Liver (tissue), 3 donors: ENCODE data around the gene SLC8A2.

Experiments
- RAD21 ChIP-seq, 2 donors: IDR thresholded peaks; 2 replicates each; pipeline ENCODE4 v1.6.1; 2016; ENCODE audit warnings: antibody characterized with exemption in 2 of 2, mild to moderate bottlenecking in 2 of 2
- SP1 ChIP-seq: IDR thresholded peaks from 2 replicates; pipeline ENCODE4 v1.6.1; 2018; ENCODE audit warnings: antibody characterized with exemption, mild to moderate bottlenecking
- TAF1 ChIP-seq: conservative IDR thresholded peaks from 2 replicates; pipeline ENCODE4 v1.6.1; 2016; ENCODE audit warnings: antibody characterized with exemption, mild to moderate bottlenecking
- YY1 ChIP-seq: IDR thresholded peaks from 2 replicates; pipeline ENCODE4 v1.6.1; 2016; ENCODE audit warnings: antibody characterized with exemption, mild to moderate bottlenecking
- TF ChIP-seq, protein P1 (sequence below): fragments of 150-350 bp; IDR thresholded peaks from 2 replicates; pipeline ENCODE4 v1.5.1; 2017; ENCODE audit warnings: improper control_type of control experiment, low read depth, low read length; ENCODE audit not compliant: missing input control
- TF ChIP-seq, protein P2 (sequence below): IDR thresholded peaks from 2 replicates; pipeline ENCODE4 v1.6.1; 2016; ENCODE audit warnings: antibody characterized with exemption
- TF ChIP-seq, protein P3 (sequence below): IDR thresholded peaks from 2 replicates; pipeline ENCODE4 v1.6.1; 2016; ENCODE audit warnings: antibody characterized with exemption, mild to moderate bottlenecking
- TF ChIP-seq, protein P4 (sequence below): IDR thresholded peaks from 2 replicates; pipeline ENCODE4 v1.6.1; 2016; ENCODE audit warnings: antibody characterized with exemption
- donor health status: healthy.
- donor health status: healthy.

DNA sequence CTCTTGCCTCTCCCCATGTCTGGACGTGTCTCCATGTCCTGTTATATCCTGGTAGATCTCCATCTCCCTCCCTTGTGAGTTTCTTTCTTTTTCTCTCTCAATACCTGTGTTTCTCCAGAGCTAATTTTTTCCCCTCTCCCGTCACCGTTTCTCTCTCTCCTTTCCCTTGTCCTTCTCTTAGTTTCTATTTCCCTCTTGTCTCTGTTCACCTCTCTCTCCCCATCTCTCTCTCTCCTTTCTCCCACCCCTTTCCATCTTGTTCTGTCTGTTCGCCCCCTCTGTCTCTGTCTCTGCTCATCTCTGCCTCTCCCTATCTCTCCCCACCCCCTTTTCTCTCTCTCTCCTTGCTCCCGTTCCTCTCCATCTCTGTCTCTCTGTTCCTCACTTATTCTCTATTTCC is 13.0 kb downstream of the SLC8A2 start:
- TF ChIP-seq, protein P1, sequence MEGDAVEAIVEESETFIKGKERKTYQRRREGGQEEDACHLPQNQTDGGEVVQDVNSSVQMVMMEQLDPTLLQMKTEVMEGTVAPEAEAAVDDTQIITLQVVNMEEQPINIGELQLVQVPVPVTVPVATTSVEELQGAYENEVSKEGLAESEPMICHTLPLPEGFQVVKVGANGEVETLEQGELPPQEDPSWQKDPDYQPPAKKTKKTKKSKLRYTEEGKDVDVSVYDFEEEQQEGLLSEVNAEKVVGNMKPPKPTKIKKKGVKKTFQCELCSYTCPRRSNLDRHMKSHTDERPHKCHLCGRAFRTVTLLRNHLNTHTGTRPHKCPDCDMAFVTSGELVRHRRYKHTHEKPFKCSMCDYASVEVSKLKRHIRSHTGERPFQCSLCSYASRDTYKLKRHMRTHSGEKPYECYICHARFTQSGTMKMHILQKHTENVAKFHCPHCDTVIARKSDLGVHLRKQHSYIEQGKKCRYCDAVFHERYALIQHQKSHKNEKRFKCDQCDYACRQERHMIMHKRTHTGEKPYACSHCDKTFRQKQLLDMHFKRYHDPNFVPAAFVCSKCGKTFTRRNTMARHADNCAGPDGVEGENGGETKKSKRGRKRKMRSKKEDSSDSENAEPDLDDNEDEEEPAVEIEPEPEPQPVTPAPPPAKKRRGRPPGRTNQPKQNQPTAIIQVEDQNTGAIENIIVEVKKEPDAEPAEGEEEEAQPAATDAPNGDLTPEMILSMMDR = no peak
- TF ChIP-seq RAD21 (IDR thresholded peaks at IDR 0.05) = no peak
- TF ChIP-seq, protein P2, sequence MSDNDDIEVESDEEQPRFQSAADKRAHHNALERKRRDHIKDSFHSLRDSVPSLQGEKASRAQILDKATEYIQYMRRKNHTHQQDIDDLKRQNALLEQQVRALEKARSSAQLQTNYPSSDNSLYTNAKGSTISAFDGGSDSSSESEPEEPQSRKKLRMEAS = no peak
- TF ChIP-seq, protein P3, sequence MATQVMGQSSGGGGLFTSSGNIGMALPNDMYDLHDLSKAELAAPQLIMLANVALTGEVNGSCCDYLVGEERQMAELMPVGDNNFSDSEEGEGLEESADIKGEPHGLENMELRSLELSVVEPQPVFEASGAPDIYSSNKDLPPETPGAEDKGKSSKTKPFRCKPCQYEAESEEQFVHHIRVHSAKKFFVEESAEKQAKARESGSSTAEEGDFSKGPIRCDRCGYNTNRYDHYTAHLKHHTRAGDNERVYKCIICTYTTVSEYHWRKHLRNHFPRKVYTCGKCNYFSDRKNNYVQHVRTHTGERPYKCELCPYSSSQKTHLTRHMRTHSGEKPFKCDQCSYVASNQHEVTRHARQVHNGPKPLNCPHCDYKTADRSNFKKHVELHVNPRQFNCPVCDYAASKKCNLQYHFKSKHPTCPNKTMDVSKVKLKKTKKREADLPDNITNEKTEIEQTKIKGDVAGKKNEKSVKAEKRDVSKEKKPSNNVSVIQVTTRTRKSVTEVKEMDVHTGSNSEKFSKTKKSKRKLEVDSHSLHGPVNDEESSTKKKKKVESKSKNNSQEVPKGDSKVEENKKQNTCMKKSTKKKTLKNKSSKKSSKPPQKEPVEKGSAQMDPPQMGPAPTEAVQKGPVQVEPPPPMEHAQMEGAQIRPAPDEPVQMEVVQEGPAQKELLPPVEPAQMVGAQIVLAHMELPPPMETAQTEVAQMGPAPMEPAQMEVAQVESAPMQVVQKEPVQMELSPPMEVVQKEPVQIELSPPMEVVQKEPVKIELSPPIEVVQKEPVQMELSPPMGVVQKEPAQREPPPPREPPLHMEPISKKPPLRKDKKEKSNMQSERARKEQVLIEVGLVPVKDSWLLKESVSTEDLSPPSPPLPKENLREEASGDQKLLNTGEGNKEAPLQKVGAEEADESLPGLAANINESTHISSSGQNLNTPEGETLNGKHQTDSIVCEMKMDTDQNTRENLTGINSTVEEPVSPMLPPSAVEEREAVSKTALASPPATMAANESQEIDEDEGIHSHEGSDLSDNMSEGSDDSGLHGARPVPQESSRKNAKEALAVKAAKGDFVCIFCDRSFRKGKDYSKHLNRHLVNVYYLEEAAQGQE = no peak
- TF ChIP-seq YY1 = no peak
- no peak for TF ChIP-seq TAF1
- TF ChIP-seq, protein P4, sequence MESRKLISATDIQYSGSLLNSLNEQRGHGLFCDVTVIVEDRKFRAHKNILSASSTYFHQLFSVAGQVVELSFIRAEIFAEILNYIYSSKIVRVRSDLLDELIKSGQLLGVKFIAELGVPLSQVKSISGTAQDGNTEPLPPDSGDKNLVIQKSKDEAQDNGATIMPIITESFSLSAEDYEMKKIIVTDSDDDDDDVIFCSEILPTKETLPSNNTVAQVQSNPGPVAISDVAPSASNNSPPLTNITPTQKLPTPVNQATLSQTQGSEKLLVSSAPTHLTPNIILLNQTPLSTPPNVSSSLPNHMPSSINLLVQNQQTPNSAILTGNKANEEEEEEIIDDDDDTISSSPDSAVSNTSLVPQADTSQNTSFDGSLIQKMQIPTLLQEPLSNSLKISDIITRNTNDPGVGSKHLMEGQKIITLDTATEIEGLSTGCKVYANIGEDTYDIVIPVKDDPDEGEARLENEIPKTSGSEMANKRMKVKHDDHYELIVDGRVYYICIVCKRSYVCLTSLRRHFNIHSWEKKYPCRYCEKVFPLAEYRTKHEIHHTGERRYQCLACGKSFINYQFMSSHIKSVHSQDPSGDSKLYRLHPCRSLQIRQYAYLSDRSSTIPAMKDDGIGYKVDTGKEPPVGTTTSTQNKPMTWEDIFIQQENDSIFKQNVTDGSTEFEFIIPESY = no peak
- no peak for TF ChIP-seq SP1
